Suprapubic skin (tissue), 4 donors: ENCODE results near the gene OR5D16. TPM values are rescaled to one million over a fixed set of nuclear protein-coding genes. Genes with fewer than 3 reads are reported as not detected.
"Not testable (repeated sequence)": the region's sequence is repeated elsewhere in the genome, so short reads cannot be mapped to it uniquely, and the experiment has no call there.

Experiments
- DNase-seq, 2 donors: peaks; one replicate each; pipeline ENCODE4 v3.0.0-alpha.2; 2019; ENCODE audit warnings: low spot score in 2 of 2
- H3K27ac ChIP-seq: fragments of 200-600 bp; sonication (generic); one replicate; pipeline ENCODE4 v1.5.1; 2019
- H3K27me3 ChIP-seq: fragments of 200-600 bp; sonication (generic); one replicate; pipeline ENCODE4 v1.5.1; 2019
- H3K36me3 ChIP-seq: fragments of 200-600 bp; sonication (generic); one replicate; pipeline ENCODE4 v1.5.1; 2019
- H3K4me1 ChIP-seq: fragments of 200-600 bp; sonication (generic); one replicate; pipeline ENCODE4 v1.5.1; 2019
- H3K4me3 ChIP-seq: fragments of 200-600 bp; sonication (generic); one replicate; pipeline ENCODE4 v1.5.1; 2019; ENCODE audit warnings: mild to moderate bottlenecking
- H3K9me3 ChIP-seq: fragments of 200-600 bp; sonication (generic); one replicate; pipeline ENCODE4 v1.5.1; 2019
- CTCF ChIP-seq, 2 donors: fragments of 200-600 bp in 1 of 2; fragments of 450-650 bp in 1 of 2; sonication (generic) in 1 of 2; IDR thresholded peaks; one replicate each; pipeline ENCODE4 v1.5.1; 2016 to 2019; ENCODE audit warnings: antibody characterized with exemption in 2 of 2, mild to moderate bottlenecking in 1 of 2, moderate library complexity in 1 of 2
- EP300 ChIP-seq: sonication (generic); formaldehyde crosslinking; IDR thresholded peaks from one replicate; pipeline ENCODE4 v1.6.1; 2017; ENCODE audit warnings: antibody characterized with exemption
- POLR2A ChIP-seq, 2 donors: fragments of 450-650 bp; IDR thresholded peaks; one replicate each; pipeline ENCODE4 v1.6.1; 2017; ENCODE audit warnings: antibody characterized with exemption in 2 of 2, mild to moderate bottlenecking in 2 of 2, moderate library complexity in 2 of 2
- POLR2AphosphoS5 ChIP-seq, 3 donors: sonication (generic); formaldehyde crosslinking; IDR thresholded peaks; one replicate each; pipeline ENCODE4 v1.6.1; 2017; ENCODE audit warnings: antibody characterized with exemption in 3 of 3
- WGBS: methylation state at CpG from one replicate; pipeline ENCODE4 v1.1.5; 2018; 5-methylcytosine and 5-hydroxymethylcytosine counted together
- total RNA-seq, 4 donors: library from RNA; depleted of rRNA; stranded (reverse); fragments of >200 nt; gene quantifications; one replicate each; pipeline ENCODE4 v1.1.0, GENCODE V29; 2016

The OR5D16 gene
- total RNA-seq, 4 donors from 2014 or later: not detected

GRCh38 chr11:55852141-55852540 lies 13.6 kb downstream of the OR5D16 start:
- no peaks in the 10 kb centered on the region for H3K27me3 ChIP-seq
- H3K4me3 ChIP-seq: no peak overlapping the region
- no peak overlapping the region for H3K27ac ChIP-seq
- no peak for DNase-seq
- no peaks in the 10 kb centered on the region for H3K9me3 ChIP-seq
- no peak for TF ChIP-seq POLR2AphosphoS5 (IDR thresholded peaks at IDR 0.05)
- TF ChIP-seq EP300: no peak
- TF ChIP-seq CTCF (IDR thresholded peaks at IDR 0.05): no peak
- no peak for TF ChIP-seq POLR2A (IDR thresholded peaks at IDR 0.05)
- WGBS: 73% methylated on average over 1 of the region's 1 CpG
- H3K4me1 ChIP-seq: no peaks in the 10 kb centered on the region
- H3K36me3 ChIP-seq: no peaks in the 10 kb centered on the region

GRCh38 chr11:55854704-55855103 lies 16.2 kb downstream of the OR5D16 start:
- no peak overlapping the region for H3K4me3 ChIP-seq
- no peaks in the 10 kb centered on the region for H3K27me3 ChIP-seq
- H3K27ac ChIP-seq: no peak overlapping the region
- TF ChIP-seq POLR2A (IDR thresholded peaks at IDR 0.05): no peak
- no peak for TF ChIP-seq EP300
- TF ChIP-seq POLR2AphosphoS5 (IDR thresholded peaks at IDR 0.05): no peak
- TF ChIP-seq CTCF (IDR thresholded peaks at IDR 0.05): no peak
- 23% methylated on average over 1 of the region's 1 CpG for WGBS
- H3K9me3 ChIP-seq: no peaks in the 10 kb centered on the region
- no peak for DNase-seq
- no peaks in the 10 kb centered on the region for H3K36me3 ChIP-seq
- no peaks in the 10 kb centered on the region for H3K4me1 ChIP-seq

- WGBS: 76% methylated on average over 4 of the region's 4 CpGs
- DNase-seq, H3K4me3 ChIP-seq, H3K27ac ChIP-seq, H3K9me3 ChIP-seq, H3K4me1 ChIP-seq, H3K27me3 ChIP-seq, H3K36me3 ChIP-seq: not testable (repeated sequence)
These were observed 28.8 kb downstream of the OR5D16 start for GRCh38 chr11:55867354-55867753.

- H3K9me3 ChIP-seq, H3K27ac ChIP-seq, H3K36me3 ChIP-seq, H3K27me3 ChIP-seq, H3K4me1 ChIP-seq, DNase-seq, H3K4me3 ChIP-seq: not testable (repeated sequence)
- WGBS: 60% methylated on average over 1 of the region's 33 CpGs
These were observed 34.2 kb downstream of the OR5D16 start for GRCh38 chr11:55872731-55873130.

- H3K27ac ChIP-seq, H3K4me1 ChIP-seq, H3K36me3 ChIP-seq, H3K9me3 ChIP-seq, DNase-seq, H3K27me3 ChIP-seq, H3K4me3 ChIP-seq: not testable (repeated sequence)
- 51% methylated on average over 11 of the region's 34 CpGs for WGBS
These were observed 34.6 kb downstream of the OR5D16 start for GRCh38 chr11:55873146-55873545.

- WGBS: 86% methylated on average over 1 of the region's 1 CpG
- not testable (repeated sequence) for DNase-seq, H3K27ac ChIP-seq, H3K27me3 ChIP-seq, H3K36me3 ChIP-seq, H3K4me3 ChIP-seq, H3K9me3 ChIP-seq, H3K4me1 ChIP-seq
These were observed 44.4 kb downstream of the OR5D16 start, which contains the start of gene TRIM51 for GRCh38 chr11:55882997-55883396. Gene TRIM51 (plus strand): TSS chr11:55883297. CDS start chr11:55885429, 2,132 bp downstream.

GRCh38 chr11:55884995-55885394 lies 46.4 kb downstream of the OR5D16 start:
- H3K27me3 ChIP-seq, H3K36me3 ChIP-seq, DNase-seq, H3K4me1 ChIP-seq, H3K9me3 ChIP-seq, H3K27ac ChIP-seq, H3K4me3 ChIP-seq: not testable (repeated sequence)
- 85% methylated on average over 4 of the region's 4 CpGs for WGBS

- H3K36me3 ChIP-seq, H3K4me1 ChIP-seq, H3K4me3 ChIP-seq, H3K27ac ChIP-seq, DNase-seq, H3K27me3 ChIP-seq, H3K9me3 ChIP-seq: not testable (repeated sequence)
- WGBS: 76% methylated on average over 9 of the region's 9 CpGs
These were observed 46.9 kb downstream of the OR5D16 start for GRCh38 chr11:55885481-55885880.

Other genes starting within 250 kb of the OR5D16 start
- not detected for gene OR4C11, start 231.1 kb upstream of the OR5D16 start, total RNA-seq
- gene OR4P4, start 203.6 kb upstream of the OR5D16 start, total RNA-seq: not detected
- not detected for gene OR4S2, start 190.4 kb upstream of the OR5D16 start, total RNA-seq
- gene OR4C6, start 176.6 kb upstream of the OR5D16 start, total RNA-seq: not detected
- not detected for gene OR5D13, start 65.3 kb upstream of the OR5D16 start, total RNA-seq
- gene OR5D14, start 43.2 kb upstream of the OR5D16 start, total RNA-seq: not detected
- not detected for gene OR5L1, start 27.4 kb upstream of the OR5D16 start, total RNA-seq
- gene OR5D18, start 19.1 kb upstream of the OR5D16 start, total RNA-seq: not detected
- gene OR5L2, start 11.5 kb upstream of the OR5D16 start, total RNA-seq: not detected
- not detected for gene TRIM51, start 44.5 kb downstream of the OR5D16 start, total RNA-seq
- not detected for gene OR5W2, start 75.8 kb downstream of the OR5D16 start, total RNA-seq
- gene OR5I1, start 97.6 kb downstream of the OR5D16 start, total RNA-seq: not detected
- not detected for gene OR10AG1, start 131.2 kb downstream of the OR5D16 start, total RNA-seq
- gene OR5F1, start 155.9 kb downstream of the OR5D16 start, total RNA-seq: not detected
- gene OR5AS1, start 188.9 kb downstream of the OR5D16 start, total RNA-seq: not detected